Activated B cell treated with CpG ODN at 0.5 μM for 24 hours (primary cell): ENCODE data around the gene ITGB4. TPM values are rescaled to one million over a fixed set of nuclear protein-coding genes. Genes with fewer than 3 reads are reported as not detected.

ENCODE experiments used
- ATAC-seq: fragments of 200-7000 bp; cut with Tn5 transposase; one replicate; pipeline ENCODE4 v1.10.0; 2021; ENCODE audit warnings: low read depth, mild to moderate bottlenecking, moderate library complexity
- CTCF ChIA-PET: fragments of 350-600 bp; sonication (Branson Sonifier 250); formaldehyde crosslinking; loops from one replicate; lab custom pipeline; 2021; ENCODE audit warnings: antibody characterized with exemption; lab: Charles Lee
- POLR2A ChIA-PET: fragments of 350-600 bp; sonication (Branson Sonifier 250); formaldehyde crosslinking; loops from one replicate; lab custom pipeline; 2021; ENCODE audit warnings: antibody characterized with exemption; lab: Charles Lee
- DNase-seq: peaks from one replicate; pipeline ENCODE4 v3.0.0; 2022
- H3K27ac Mint-ChIP-seq: one replicate; pipeline ENCODE4 v1.8.0; 2020; ENCODE audit warnings: mixed read lengths
- H3K27me3 Mint-ChIP-seq: one replicate; pipeline ENCODE4 v1.8.0; 2021; ENCODE audit warnings: mixed read lengths
- H3K36me3 Mint-ChIP-seq: one replicate; pipeline ENCODE4 v1.8.0; 2021; ENCODE audit warnings: low read depth, mixed read lengths
- H3K4me1 Mint-ChIP-seq: one replicate; pipeline ENCODE4 v1.8.0; 2021; ENCODE audit warnings: mixed read lengths
- H3K4me3 Mint-ChIP-seq: one replicate; pipeline ENCODE4 v1.8.0; 2020; ENCODE audit warnings: mild to moderate bottlenecking, mixed read lengths
- H3K9me3 Mint-ChIP-seq: one replicate; pipeline ENCODE4 v1.8.0; 2020; ENCODE audit warnings: mixed read lengths
- CTCF ChIP-seq: fragments of 200-600 bp; IDR thresholded peaks from one replicate; pipeline ENCODE4 v1.8.0; 2022; ENCODE audit warnings: antibody characterized with exemption, mild to moderate bottlenecking
- intact Hi-C: fragments of 100-400 bp; cut with micrococcal nuclease; formaldehyde crosslinking; loops from one replicate; pipeline ENCODE4 v1.15.1; 2024
- total RNA-seq: library from RNA; stranded (reverse); gene quantifications from 2 replicates; pipeline ENCODE4 v1.2.3, GENCODE V29; 2022

The ITGB4 gene
- total RNA-seq, 1 donor from 2014 or later, result 2.2 TPM

DNA sequence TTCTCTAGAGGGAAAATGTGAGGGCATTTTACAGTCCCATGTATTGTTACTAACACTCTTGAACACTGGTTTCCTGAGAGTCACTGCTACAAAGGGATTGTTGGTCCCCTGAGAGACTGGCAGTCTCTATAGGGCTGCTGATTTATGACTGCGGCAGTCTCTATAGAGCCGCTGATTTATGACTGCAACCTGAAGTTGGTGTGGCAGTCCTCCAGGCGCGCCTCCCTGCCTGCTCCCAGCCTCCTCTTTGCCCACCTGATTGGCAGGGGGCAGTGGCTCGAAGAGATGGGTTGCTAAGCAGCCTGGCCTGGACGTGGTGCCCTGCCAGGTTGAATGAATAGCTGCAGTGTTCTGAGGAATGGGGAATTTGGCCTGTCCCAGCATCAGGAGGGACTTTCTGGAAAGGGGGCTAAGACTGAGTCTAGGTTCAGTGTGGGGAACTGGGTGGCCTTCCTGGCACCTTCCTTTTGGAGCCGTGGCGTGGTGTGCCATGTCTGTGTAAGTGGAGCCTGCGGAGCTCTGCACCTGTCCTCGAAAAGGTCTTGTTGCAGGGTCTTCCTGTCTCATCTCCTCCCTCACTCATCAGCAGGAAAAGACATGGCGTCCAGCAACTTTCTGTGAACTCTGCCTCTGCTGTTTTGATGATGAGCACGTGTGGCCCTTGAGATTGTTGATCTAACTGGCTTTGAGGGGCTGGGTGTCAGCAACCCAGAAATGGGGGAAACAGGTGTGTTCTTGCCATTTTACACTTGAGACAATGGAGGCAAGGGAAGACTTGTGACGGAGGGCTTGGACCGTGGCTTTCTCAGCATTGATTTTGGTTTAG, 29.2 kb upstream of the ITGB4 start:
- H3K4me3 Mint-ChIP-seq, result no peak overlapping the region
- peaks cover 69% of the 10 kb centered on the region for H3K36me3 Mint-ChIP-seq
- H3K9me3 Mint-ChIP-seq, result no peaks in the 10 kb centered on the region
- no peaks in the 10 kb centered on the region for H3K27me3 Mint-ChIP-seq
- TF ChIP-seq CTCF, result no peak
- H3K27ac Mint-ChIP-seq, result peak overlapping the region; percentile 73
- ChIA-PET CTCF (interaction anchor here (1.4 kb wide), 1 partner anchor 56 kb away, joined by 3 read pairs; no protein-coding TSS in a partner anchor), POLR2A (no interaction called here)
- intact Hi-C loops, result no loop called here
- no peak for DNase-seq
- no peak for ATAC-seq
- peaks cover 45% of the 10 kb centered on the region for H3K4me1 Mint-ChIP-seq

GRCh38 chr17:75692976-75693375, 28.3 kb upstream of the ITGB4 start:
- intact Hi-C loops, result no loop called here
- DNase-seq, result no peak
- ChIA-PET POLR2A (no interaction called here), CTCF (interaction anchor here (0.8 kb wide), 1 partner anchor 55 kb away, joined by 3 read pairs; no protein-coding TSS in a partner anchor)
- H3K4me1 Mint-ChIP-seq, result peaks cover 38% of the 10 kb centered on the region
- no peak for TF ChIP-seq CTCF
- peaks cover 72% of the 10 kb centered on the region for H3K36me3 Mint-ChIP-seq
- H3K9me3 Mint-ChIP-seq, result no peaks in the 10 kb centered on the region
- no peak for ATAC-seq
- no peak overlapping the region for H3K4me3 Mint-ChIP-seq
- H3K27me3 Mint-ChIP-seq, result no peaks in the 10 kb centered on the region
- H3K27ac Mint-ChIP-seq, result no peak overlapping the region

DNA sequence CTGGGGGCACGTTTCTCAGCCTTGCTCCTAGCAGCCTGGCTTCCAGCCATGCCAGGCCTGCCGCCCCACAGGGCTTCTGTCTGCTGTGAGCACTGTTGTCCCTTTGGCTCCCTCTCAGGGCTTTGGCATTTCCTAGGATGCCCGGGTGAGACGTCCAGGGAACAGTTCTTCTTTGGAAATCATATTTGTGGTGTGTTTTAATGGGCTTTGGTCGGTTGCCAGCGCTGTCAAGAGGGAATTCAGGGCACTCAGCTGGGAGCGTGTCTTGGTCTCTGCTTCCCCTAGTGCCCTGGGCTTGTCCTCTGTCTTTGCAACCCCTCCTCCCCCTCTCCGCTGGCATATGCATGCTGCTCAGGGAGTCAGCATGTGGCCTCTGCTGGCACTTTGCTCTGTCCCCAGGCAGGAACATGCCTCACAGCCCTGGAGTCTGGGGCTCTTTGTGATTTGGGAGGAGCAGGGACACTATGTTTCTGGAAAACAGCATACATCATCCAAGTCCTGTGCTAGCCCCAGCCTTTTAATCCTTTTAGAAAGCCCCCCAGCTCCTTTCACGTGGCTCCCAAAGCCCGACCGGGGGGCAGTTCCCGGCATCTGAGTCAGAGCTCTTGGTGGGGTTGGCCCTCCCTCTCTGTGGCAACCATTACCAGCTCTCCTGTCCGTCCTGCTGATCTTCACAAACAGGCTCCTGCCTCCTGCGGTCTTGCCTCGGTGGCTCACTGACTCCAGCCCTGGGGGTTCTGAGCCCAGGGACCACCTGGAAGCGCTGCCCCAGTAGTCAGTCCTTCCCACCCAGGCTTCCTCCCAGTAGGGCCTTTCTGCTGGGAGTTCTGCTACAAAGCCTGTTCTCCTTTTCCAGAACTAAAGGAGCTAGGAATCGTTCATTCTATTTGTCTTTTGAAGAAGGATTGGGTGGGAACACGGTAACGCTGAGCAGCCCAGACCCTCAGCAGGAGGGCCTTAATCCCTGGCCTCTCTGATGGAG, 27.5 kb upstream of the ITGB4 start:
- ChIA-PET CTCF (interaction anchor here (0.8 to 1.7 kb wide), 2 partner anchors 53 to 54 kb away, joined by 3 to 6 read pairs; no protein-coding TSS in a partner anchor), POLR2A (no interaction called here)
- H3K9me3 Mint-ChIP-seq, result no peaks in the 10 kb centered on the region
- TF ChIP-seq CTCF, result no peak
- H3K4me3 Mint-ChIP-seq, result no peak overlapping the region
- H3K27me3 Mint-ChIP-seq, result no peaks in the 10 kb centered on the region
- intact Hi-C loops, result no loop called here
- DNase-seq (no peak), ATAC-seq (no peak)
- H3K36me3 Mint-ChIP-seq, result peaks cover 74% of the 10 kb centered on the region
- H3K27ac Mint-ChIP-seq, result no peak overlapping the region
- peaks cover 30% of the 10 kb centered on the region for H3K4me1 Mint-ChIP-seq

- no peak overlapping the region for H3K4me3 Mint-ChIP-seq
- H3K27ac Mint-ChIP-seq, result no peak overlapping the region
- H3K9me3 Mint-ChIP-seq, result no peaks in the 10 kb centered on the region
- DNase-seq (no peak), ATAC-seq (no peak)
- intact Hi-C loops, result no loop called here
- POLR2A ChIA-PET, result interaction anchor here (0.6 kb wide), 1 partner anchor 51 kb away, joined by 8 read pairs; no protein-coding TSS in a partner anchor
- TF ChIP-seq CTCF, result no peak
- peaks cover 22% of the 10 kb centered on the region for H3K4me1 Mint-ChIP-seq
- H3K36me3 Mint-ChIP-seq, result peaks cover 74% of the 10 kb centered on the region
- CTCF ChIA-PET, result interaction anchor here (0.6 to 1.7 kb wide), 2 partner anchors 53 to 920 kb away, joined by 4 to 6 read pairs; no protein-coding TSS in a partner anchor
- H3K27me3 Mint-ChIP-seq, result no peaks in the 10 kb centered on the region
Measured at GRCh38 chr17:75694536-75694935, 26.7 kb upstream of the ITGB4 start.
